ENCODE measurements around the gene RBM26.
"Not testable (repeated sequence)": the region's sequence is repeated elsewhere in the genome, so short reads cannot be mapped to it uniquely, and the experiment has no call there.

RBM26 gene

DNA sequence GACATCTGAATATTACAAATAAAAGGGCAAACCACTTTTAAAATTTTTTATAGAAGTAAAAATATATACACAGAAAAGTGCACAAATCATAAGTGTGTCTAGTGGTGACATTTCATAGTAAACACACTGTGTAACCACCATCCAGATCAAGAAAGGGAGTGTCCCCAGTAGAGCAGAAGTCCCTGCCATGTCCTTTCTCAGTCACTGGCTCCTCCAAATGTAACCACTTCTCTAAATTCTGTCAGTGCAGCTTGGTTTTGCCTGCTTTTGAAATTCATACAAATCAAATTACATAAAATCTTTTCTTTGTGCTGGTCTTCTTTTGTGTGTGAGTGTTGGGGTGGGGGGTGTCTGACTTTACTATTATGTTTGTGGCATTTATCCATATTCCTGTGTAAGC, 116.5 kb downstream of the RBM26 start:
- FAIRE-seq (no peak), DNase-seq (ENCODE audit: extremely low spot score, insufficient read length, low read depth) (no peak)

- FAIRE-seq, result no peak
- no peak for DNase-seq (ENCODE audit: extremely low spot score, insufficient read length, low read depth)
Measured at GRCh38 chr13:79287939-79288795, 117.9 kb downstream of the RBM26 start.

DNA sequence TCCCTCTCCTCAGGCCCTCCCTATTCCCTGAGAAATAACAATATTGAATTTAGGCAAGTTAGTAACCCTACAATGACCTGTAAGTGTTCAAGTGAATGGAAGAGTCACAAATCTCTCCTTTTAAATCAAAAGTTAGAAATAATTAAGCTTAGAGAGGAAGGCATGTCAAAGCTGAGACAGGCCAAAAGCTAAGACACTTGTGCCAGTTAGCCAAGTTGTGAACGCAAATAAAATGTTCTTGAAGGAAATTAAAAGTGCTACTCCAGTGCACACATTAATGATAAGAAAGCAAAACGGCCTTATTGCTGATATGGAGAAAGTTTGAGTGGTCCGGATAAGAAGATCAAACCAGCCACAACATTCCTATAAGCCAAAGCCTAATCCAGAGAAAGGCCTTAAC, 120.9 kb downstream of the RBM26 start:
- DNase-seq (ENCODE audit: extremely low spot score, insufficient read length, low read depth) (no peak), FAIRE-seq (no peak)

DNA sequence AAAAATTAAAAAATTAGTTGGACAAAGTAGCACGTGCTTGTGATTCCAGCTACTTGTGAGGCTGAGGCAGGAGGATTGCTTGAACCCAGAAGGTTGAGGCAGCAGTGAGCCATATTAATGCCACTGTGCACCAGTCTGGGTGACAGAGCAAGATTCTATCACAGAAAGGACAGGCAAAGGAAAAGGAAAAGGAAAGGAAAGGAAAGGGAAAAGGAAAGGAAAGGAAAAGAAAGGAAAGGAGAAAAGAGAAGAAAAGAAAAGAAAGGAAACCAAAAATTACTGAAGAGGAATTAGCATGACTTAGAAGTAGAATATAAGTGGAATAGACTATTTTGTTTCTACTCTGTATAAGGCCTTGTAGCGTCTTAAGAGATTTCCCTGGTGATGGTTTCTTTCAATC, 122.3 kb downstream of the RBM26 start:
- no peak for FAIRE-seq
- DNase-seq (ENCODE audit: extremely low spot score, insufficient read length, low read depth), result no peak

DNA sequence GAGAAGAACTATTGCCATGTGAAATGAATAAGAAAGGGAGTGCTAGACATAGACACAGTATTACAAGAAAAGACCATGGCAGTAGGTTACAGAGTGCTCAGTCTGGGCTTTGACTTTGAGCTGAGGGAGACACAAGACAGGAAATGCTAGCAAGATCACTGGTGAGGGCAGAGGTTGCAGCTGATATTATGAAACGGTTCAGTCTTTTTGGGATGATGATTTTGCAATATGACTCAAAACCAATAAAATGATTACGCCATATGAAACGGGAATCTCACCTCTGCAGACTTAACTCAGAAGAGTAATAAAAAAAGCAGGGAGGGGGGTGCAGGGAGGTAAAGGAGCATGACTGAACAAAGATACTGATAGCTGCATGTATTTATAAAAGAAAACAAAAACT, 123.1 kb downstream of the RBM26 start:
- DNase-seq (ENCODE audit: extremely low spot score, insufficient read length, low read depth) (no peak), FAIRE-seq (no peak)

DNA sequence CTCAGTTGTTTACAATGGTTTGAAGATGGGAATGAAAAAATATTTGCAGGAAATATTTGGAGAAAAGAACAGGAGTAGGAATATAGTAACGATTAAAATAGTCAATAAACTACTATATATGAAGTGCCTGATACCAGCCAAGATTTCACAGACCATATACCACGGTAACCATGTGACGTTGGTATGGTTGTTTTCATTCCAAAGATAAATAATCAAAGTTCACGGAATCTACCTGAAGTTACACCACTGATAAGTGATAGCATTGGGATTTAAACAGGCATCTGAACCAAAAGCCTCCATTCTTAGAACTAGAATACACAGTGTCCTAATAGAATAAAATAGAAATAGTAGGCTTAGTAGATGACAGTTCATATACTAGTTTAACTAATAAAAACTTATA, 123.5 kb downstream of the RBM26 start:
- DNase-seq (ENCODE audit: extremely low spot score, insufficient read length, low read depth), result no peak
- no peak for FAIRE-seq

DNA sequence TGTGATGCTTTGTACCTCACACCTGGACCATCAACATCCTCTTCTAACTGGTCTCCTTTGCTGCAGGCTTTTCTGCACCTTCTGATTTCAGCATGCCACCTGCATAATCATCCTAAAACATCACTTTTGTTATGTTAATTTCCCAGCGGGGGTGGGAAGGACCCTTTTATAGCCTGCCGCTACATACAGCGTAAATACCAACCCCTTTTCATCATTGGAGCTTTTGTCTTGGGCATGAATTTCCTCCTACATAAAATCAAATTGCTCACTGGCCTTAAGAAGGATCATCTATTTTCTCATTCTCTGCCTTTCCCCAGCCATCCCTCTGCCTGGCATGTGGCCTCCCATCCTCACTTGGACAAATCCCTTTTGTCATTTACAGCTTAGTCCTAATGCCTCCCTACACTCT, 124.7 kb downstream of the RBM26 start:
- DNase-seq (ENCODE audit: extremely low spot score, insufficient read length, low read depth) (no peak), FAIRE-seq (no peak)

DNA sequence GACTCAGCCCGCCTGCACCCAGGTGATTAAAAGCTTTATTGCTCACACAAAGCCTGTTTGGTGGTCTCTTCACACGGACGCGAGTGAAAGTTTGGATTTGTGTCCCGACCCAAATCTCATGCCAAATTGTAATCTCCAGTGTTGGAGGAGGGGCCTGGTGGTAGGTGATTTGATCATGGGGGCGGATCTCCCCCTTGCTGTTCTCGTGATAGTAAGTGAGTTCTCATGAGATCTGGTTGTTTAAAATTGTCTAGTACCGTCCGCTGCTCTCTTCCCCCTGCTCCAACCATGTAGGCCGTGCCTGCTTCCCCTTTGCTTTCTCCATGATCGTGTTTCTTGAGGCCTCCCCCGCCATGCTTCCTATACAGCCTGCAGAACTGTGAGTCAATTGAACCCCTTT, 126.3 kb downstream of the RBM26 start:
- FAIRE-seq; DNase-seq (ENCODE audit: extremely low spot score, insufficient read length, low read depth): not testable (repeated sequence)

GRCh38 chr13:79273045-79273444, 133.0 kb downstream of the RBM26 start:
- no peak for FAIRE-seq
- no peak for DNase-seq (ENCODE audit: extremely low spot score, insufficient read length, low read depth)

- FAIRE-seq (no peak), DNase-seq (ENCODE audit: extremely low spot score, insufficient read length, low read depth) (no peak)
Measured at GRCh38 chr13:79271616-79272015, 134.4 kb downstream of the RBM26 start.

DNA sequence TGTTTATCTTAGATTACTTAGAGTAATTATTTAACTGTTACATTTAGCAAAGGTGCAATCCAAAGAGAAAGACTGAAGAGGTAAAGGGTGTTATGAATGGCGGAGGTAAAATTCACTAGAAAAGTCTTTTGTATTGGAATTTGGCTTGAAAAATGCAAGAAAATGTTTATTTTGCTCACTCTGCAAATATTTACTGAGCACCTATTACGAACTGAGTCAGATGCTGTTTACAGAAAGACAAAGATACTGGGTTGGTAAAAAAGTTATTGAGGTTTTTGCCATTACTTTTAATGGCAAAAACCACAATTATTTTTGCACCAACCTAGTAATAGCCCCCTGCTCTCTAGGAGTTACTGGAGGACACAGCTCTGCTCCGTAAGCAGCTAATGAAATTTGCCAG, 135.2 kb downstream of the RBM26 start:
- DNase-seq (ENCODE audit: extremely low spot score, insufficient read length, low read depth) (no peak), FAIRE-seq (no peak)

All from GM18507 (cell line).